Measurements from ENCODE around the gene TAP2. TPM values are rescaled to one million over a fixed set of nuclear protein-coding genes. Genes with fewer than 3 reads are reported as not detected.

Gene TAP2
- total RNA-seq, 2 experiments from 2014 or later = 216 to 226 TPM

- DNase-seq = no peak
- Mint-ChIP-seq H3K36me3 (peaks cover 44% of the 10 kb centered on the region), H3K4me1 (peaks cover 58% of the 10 kb centered on the region), H3K27ac (peak overlapping the region; percentile 54), H3K27me3 (no peaks in the 10 kb centered on the region), H3K4me3 (no peak overlapping the region), H3K9me3 (no peaks in the 10 kb centered on the region)
These were observed 24.2 kb upstream of the TAP2 start for GRCh38 chr6:32862725-32863124.

- no peaks in the 10 kb centered on the region for H3K27me3 Mint-ChIP-seq
- H3K4me3 Mint-ChIP-seq = no peak overlapping the region
- DNase-seq = no peak
- peak overlapping the region; percentile 70 for H3K27ac Mint-ChIP-seq
- H3K36me3 Mint-ChIP-seq = peaks cover 58% of the 10 kb centered on the region
- H3K4me1 Mint-ChIP-seq = peaks cover 55% of the 10 kb centered on the region
- no peaks in the 10 kb centered on the region for H3K9me3 Mint-ChIP-seq
These were observed 22.1 kb upstream of the TAP2 start for GRCh38 chr6:32860674-32861073.

DNA sequence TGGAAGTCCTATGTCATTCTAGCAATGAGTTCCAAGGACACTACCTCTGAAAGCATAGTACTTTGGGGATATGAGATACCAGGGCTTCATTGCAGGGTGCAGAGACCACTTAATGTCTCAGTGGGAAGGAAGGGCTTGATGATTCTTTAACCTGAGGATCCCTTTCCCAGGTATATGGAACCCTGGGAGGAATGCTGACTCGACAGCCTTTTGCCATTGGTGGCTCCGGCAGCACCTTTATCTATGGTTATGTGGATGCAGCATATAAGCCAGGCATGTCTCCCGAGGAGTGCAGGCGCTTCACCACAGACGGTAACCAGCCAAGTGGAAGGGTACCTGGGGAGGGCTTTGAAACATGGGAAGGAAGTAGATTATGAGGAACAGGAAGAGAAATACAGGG is 19.7 kb upstream of the TAP2 start:
- H3K27ac Mint-ChIP-seq = peak overlapping the region; percentile 82
- no peaks in the 10 kb centered on the region for H3K27me3 Mint-ChIP-seq
- no peak for DNase-seq
- no peaks in the 10 kb centered on the region for H3K9me3 Mint-ChIP-seq
- peak overlapping the region; percentile 53 for H3K4me3 Mint-ChIP-seq
- peaks cover 52% of the 10 kb centered on the region for H3K4me1 Mint-ChIP-seq
- peaks cover 65% of the 10 kb centered on the region for H3K36me3 Mint-ChIP-seq

- no peak for DNase-seq
- Mint-ChIP-seq H3K4me1 (peaks cover 52% of the 10 kb centered on the region), H3K27ac (peak overlapping the region; percentile 82), H3K27me3 (no peaks in the 10 kb centered on the region), H3K36me3 (peaks cover 69% of the 10 kb centered on the region), H3K9me3 (no peaks in the 10 kb centered on the region), H3K4me3 (peak overlapping the region; percentile 99)
These were observed 18.8 kb upstream of the TAP2 start for GRCh38 chr6:32857156-32857891.

DNA sequence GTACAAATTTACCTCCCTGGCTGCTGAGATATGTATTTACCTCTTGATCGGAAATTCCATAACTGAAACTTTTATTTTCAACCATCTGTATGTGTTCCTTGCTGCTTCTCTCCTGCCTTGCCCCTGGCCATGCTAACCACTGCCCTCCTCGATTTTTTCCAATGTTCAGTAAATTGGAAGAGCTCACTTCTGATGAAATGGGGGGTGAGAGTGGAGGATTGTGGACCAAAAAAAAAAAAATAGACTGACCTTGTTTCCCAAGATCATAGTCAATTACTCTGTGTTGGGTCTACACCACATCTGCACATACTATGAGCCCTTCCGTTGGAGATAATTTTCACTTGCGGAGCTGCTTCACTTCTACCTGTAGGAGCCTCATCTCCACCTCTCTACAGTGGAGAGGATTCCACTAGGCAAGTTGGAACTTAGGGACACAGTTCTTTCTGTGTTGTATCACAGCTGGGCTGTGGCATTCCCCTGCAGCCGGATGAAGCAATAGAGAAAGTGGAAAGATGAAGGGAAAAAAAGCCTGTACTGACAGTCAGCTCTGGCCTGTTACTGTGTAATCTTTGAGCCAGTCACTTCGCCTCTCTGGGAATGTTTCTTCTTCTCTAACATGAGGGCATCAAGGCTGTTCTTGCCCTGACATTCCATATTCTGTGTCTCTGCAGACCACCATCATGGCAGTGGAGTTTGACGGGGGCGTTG is 17.1 kb upstream of the TAP2 start:
- Mint-ChIP-seq H3K4me1 (peaks cover 61% of the 10 kb centered on the region), H3K27me3 (no peaks in the 10 kb centered on the region), H3K27ac (peak overlapping the region; percentile 100), H3K36me3 (peaks cover 79% of the 10 kb centered on the region), H3K9me3 (no peaks in the 10 kb centered on the region), H3K4me3 (peak overlapping the region; percentile 99)
- no peak for DNase-seq

DNA sequence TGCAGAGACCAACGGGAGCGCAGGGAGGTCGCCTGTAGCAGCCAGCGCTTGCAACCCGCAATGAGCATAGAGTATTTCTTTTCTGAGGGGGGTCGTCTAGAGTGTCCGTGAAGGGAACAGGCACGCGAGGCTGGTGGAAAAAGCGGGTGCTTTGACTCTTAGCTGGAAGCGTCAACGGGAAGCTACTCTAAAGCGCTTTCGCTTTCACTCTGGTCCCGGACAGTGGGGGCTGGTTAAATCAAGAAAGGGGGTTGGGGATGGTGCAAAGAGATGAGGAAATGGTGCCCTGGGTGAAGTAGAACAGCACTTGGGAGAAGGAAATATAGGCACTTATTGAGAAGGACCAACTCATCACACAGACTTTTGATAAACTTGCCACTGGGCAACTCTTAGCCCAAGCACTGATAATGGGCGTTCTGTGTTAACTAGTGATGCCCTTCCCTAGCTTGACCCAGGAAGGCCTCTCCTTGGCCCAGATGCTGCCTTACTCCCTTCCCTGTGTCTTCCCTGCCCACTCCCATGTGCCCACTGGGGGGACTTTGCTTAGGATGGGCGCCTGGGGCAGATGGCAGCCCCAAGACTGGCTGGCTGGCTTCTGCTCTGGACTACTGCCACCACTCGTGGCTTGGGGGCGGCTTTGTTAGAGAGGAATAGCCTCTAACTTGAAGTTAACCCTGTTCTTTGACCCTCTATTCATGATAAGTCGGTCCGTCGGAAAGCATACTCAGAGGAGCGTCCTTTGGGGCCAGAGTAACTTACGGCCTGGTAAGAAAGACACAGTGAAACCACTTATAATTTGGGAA is 16.0 kb upstream of the TAP2 start:
- H3K9me3 Mint-ChIP-seq = no peaks in the 10 kb centered on the region
- H3K27me3 Mint-ChIP-seq = no peaks in the 10 kb centered on the region
- peaks cover 62% of the 10 kb centered on the region for H3K4me1 Mint-ChIP-seq
- H3K36me3 Mint-ChIP-seq = peaks cover 84% of the 10 kb centered on the region
- DNase-seq = peak; percentile 62
- H3K27ac Mint-ChIP-seq = peak overlapping the region; percentile 100
- H3K4me3 Mint-ChIP-seq = peak overlapping the region; percentile 99

- H3K9me3 Mint-ChIP-seq = no peaks in the 10 kb centered on the region
- H3K4me1 Mint-ChIP-seq = peaks cover 62% of the 10 kb centered on the region
- H3K27ac Mint-ChIP-seq = peak within 1 kb of the TSS; percentile 100
- peaks cover 84% of the 10 kb centered on the region for H3K36me3 Mint-ChIP-seq
- peak within 1 kb of the TSS; percentile 99 for H3K4me3 Mint-ChIP-seq
- peak; percentile 96 for DNase-seq
- H3K27me3 Mint-ChIP-seq = no peaks in the 10 kb centered on the region
These were observed 15.2 kb upstream of the TAP2 start, which contains the start of the genes PSMB9 and TAP1 for GRCh38 chr6:32853541-32854375. Gene PSMB9, plus strand, starts transcription at chr6:32854192. Its CDS starts 38 bp downstream, at chr6:32854230. Gene TAP1, minus strand, starts transcription at chr6:32853704. Its CDS starts 68 bp downstream, at chr6:32853636.

DNA sequence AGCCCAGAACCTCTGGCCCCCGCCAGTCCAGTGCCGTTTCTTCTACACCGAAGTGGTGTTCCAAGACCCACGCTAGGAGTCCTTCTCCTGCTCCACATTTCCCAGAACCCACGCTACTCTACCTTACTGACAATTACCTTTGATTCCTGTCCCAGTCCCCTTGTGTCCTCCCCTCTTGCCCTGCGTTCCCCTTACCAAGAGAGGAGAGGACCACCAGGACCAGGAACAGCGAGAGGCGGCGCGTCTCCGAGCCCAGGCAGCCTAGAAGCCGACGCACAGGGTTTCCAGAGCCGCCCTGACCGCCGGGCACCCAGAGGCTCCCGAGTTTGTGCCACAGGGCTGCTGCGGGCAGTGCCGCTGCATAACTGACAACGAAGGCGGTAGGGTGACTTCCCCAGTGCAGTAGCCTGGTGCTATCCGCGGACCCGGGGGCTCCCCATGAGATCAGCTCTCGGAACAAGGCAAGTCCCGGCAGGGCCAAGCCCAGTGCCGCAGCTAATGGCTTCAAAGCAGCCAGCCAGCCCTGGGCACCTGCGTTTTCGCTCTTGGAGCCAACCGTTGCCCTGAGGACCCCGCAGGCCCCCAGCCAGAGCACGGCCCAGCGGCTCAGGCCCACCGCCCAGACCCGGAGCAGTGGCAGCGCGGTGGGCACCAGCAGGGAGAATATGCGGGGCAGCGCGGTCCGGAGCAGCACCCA is 14.5 kb upstream of the TAP2 start:
- Mint-ChIP-seq H3K27ac (peak overlapping the region; percentile 100), H3K4me3 (peak overlapping the region; percentile 99), H3K27me3 (no peaks in the 10 kb centered on the region), H3K4me1 (peaks cover 61% of the 10 kb centered on the region), H3K9me3 (no peaks in the 10 kb centered on the region), H3K36me3 (peaks cover 84% of the 10 kb centered on the region)
- DNase-seq = peak; percentile 66

GRCh38 chr6:32852018-32852843 is 13.7 kb upstream of the TAP2 start:
- Mint-ChIP-seq H3K36me3 (peaks cover 84% of the 10 kb centered on the region), H3K4me3 (peak overlapping the region; percentile 99), H3K9me3 (no peaks in the 10 kb centered on the region), H3K27me3 (no peaks in the 10 kb centered on the region), H3K4me1 (peaks cover 61% of the 10 kb centered on the region), H3K27ac (peak overlapping the region; percentile 100)
- peak; percentile 43 for DNase-seq

- peak overlapping the region; percentile 99 for H3K4me3 Mint-ChIP-seq
- no peak for DNase-seq
- peaks cover 88% of the 10 kb centered on the region for H3K36me3 Mint-ChIP-seq
- peaks cover 60% of the 10 kb centered on the region for H3K4me1 Mint-ChIP-seq
- no peaks in the 10 kb centered on the region for H3K9me3 Mint-ChIP-seq
- H3K27ac Mint-ChIP-seq = peak overlapping the region; percentile 100
- no peaks in the 10 kb centered on the region for H3K27me3 Mint-ChIP-seq
These were observed 12.5 kb upstream of the TAP2 start for GRCh38 chr6:32851025-32851424.

DNA sequence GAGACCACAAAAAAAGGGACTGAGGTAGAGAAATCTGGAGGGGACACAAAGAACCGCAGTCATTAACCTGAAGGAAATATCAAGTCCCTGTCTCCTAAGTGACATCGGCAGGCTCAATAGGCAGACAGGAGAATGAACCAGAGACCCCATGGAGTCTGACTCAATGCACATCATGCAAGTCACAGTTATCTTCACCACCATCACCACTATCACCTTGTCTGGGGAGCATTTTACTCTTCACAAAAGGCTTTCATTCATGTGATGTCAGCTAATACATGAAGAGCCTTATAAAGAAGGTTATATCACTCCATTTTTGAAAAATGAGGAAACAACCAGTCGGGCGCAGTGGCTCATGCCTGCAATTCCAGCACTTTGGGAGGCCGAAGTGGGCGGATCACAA is 10.6 kb upstream of the TAP2 start:
- Mint-ChIP-seq H3K4me1 (peaks cover 65% of the 10 kb centered on the region), H3K9me3 (no peaks in the 10 kb centered on the region), H3K36me3 (peaks cover 87% of the 10 kb centered on the region), H3K4me3 (peak overlapping the region; percentile 94), H3K27ac (peak overlapping the region; percentile 99), H3K27me3 (peaks cover 1% of the 10 kb centered on the region)
- no peak for DNase-seq

DNA sequence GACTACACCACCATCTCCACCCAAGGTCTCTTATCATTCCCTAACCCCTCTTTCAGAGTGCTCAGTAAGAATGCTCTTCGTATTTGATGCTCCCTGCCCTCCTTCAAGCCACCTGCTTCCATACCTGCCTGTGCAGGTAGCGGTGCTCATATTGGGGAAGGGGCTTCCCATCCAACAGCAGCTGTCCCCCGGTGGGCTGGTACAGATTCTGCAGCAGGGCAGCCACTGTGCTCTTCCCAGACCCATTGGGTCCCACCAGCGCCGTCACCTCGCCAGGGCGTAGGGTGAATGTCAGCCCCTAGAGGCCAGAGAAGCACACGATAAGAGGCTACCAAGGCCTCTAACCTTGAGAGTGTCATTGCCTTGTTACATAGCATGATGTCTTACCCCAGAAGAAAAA is 9.3 kb upstream of the TAP2 start:
- peak overlapping the region; percentile 99 for H3K27ac Mint-ChIP-seq
- H3K4me3 Mint-ChIP-seq = peak overlapping the region; percentile 94
- H3K4me1 Mint-ChIP-seq = peaks cover 68% of the 10 kb centered on the region
- peaks cover 96% of the 10 kb centered on the region for H3K36me3 Mint-ChIP-seq
- H3K9me3 Mint-ChIP-seq = no peaks in the 10 kb centered on the region
- H3K27me3 Mint-ChIP-seq = peaks cover 3% of the 10 kb centered on the region
- DNase-seq = no peak

DNA sequence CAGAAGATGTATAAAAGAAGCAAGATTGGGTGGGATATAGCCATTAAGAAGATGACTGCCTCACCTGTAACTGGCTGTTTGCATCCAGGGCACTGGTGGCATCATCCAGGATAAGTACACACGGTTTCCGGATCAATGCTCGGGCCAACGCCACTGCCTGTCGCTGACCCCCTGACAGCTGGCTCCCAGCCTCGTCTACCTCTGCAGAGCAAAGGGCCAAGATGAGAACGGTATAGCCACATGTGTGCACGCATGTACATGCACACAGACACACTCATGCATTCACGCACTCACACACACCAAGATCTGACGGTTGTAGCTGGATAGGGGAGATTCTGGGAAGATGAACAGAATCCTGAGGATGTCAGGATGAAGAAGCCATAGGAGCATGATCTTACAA is 8.5 kb upstream of the TAP2 start:
- peaks cover 3% of the 10 kb centered on the region for H3K27me3 Mint-ChIP-seq
- peaks cover 96% of the 10 kb centered on the region for H3K36me3 Mint-ChIP-seq
- peak overlapping the region; percentile 94 for H3K4me3 Mint-ChIP-seq
- no peak for DNase-seq
- H3K9me3 Mint-ChIP-seq = no peaks in the 10 kb centered on the region
- H3K4me1 Mint-ChIP-seq = peaks cover 72% of the 10 kb centered on the region
- peak overlapping the region; percentile 99 for H3K27ac Mint-ChIP-seq

All from activated naive CD8-positive, alpha-beta T cell treated with anti-CD3 and anti-CD28 coated beads for 36 hours (primary cell).